ENCODE data around the gene DEAF1. TPM values are rescaled to one million over a fixed set of nuclear protein-coding genes. Genes with fewer than 3 reads are reported as not detected.

The DEAF1 gene
- total RNA-seq, 1 experiment from 2014 or later = 33.9 TPM

DNA sequence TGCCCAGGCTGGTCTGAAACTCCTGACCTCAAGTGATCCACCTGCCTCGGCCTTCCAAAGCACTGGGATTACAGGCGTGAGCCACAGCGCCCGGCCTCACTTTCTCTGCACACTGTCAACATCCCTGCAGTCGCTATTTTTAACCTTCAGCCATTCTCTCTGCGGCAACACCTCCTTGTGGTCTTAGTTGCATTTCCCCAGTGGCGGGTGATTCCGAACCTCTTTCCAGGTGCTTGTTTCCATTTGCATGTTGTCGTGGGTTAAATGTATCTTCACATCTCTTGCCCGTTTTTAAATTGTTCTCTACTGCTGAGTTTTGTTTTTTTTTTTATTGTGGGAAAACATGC is 65.8 kb downstream of the DEAF1 start:
- DNase-seq (ENCODE audit: low read depth, low spot score) = no peak
- no peak for ATAC-seq
- Histone ChIP-seq H3K27me3 (ENCODE audit: insufficient read depth, low read length) (no peaks in the 10 kb centered on the region), H3K9me3 (ENCODE audit: control insufficient read depth in 1 of 2, insufficient read depth in 1 of 2, low read depth in 1 of 2, low read length in 2 of 2) (no peaks in the 10 kb centered on the region), H2AFZ (ENCODE audit: low read depth, low read length, poor library complexity, severe bottlenecking) (no peak overlapping the region), H3K36me3 (ENCODE audit: control insufficient read depth in 1 of 2, insufficient read depth in 2 of 2, low read length in 2 of 2) (no peaks in the 10 kb centered on the region), H4K20me1 (ENCODE audit: insufficient read depth) (no peaks in the 10 kb centered on the region), H3K4me1 (ENCODE audit: control insufficient read depth in 1 of 2, insufficient read depth in 2 of 2, low read length in 2 of 2) (peaks cover 0 to 17% of the 10 kb centered on the region in 2 experiments; a peak in 2 of 4 replicates), H3K9me2 (ENCODE audit: insufficient read depth) (no peaks in the 10 kb centered on the region), H3K79me2 (ENCODE audit: insufficient read depth, low read length) (no peaks in the 10 kb centered on the region), H3K4me3 (replicated peaks in 1 of 2; ENCODE audit: low read depth in 1 of 2, low read length in 2 of 2) (no peak overlapping the region), H3K9ac (ENCODE audit: low read length) (no peak overlapping the region), H3K27ac (ENCODE audit: low read depth, low read length) (no peak overlapping the region), H3K4me2 (ENCODE audit: low read length) (no peak overlapping the region)
- TF ChIP-seq EZH2 (IDR thresholded peaks at IDR 0.05) = no peak
- TF ChIP-seq EGR1 (IDR thresholded peaks at IDR 0.05; ENCODE audit: low read depth) = no peak
- no peak for TF ChIP-seq POLR2A (IDR thresholded peaks at IDR 0.05; ENCODE audit: borderline replicate concordance, extremely low read depth, insufficient read depth, insufficient read length)
- no peak for TF ChIP-seq SP1 (IDR thresholded peaks at IDR 0.05; ENCODE audit: low read depth)
- TF ChIP-seq ZNF274 (IDR thresholded peaks at IDR 0.05; ENCODE audit: low read depth, low read length) = no peak
- CTCF ChIA-PET = no interaction called here
- RAD21 ChIA-PET (ENCODE audit: low non-redundant PET in 1 of 2, low total read pairs in 2 of 2, uncharacterized antibody in 2 of 2, unreplicated experiment in 2 of 2) = no interaction called here
- BruUV-seq (replicated peaks) = no TSS peak
- POLR2A ChIA-PET = interaction anchor here (0.7 kb wide), 1 partner anchor 64 kb away, joined by 3 read pairs; no protein-coding TSS in a partner anchor
- intact Hi-C loops (cut with micrococcal nuclease) = no loop called here

- ATAC-seq = no peak
- DNase-seq (ENCODE audit: low read depth, low spot score) = no peak
- Histone ChIP-seq H3K79me2 (ENCODE audit: insufficient read depth, low read length) (no peaks in the 10 kb centered on the region), H3K4me2 (ENCODE audit: low read length) (peak overlapping the region; percentile 21; the same call in 1 of the 2 replicates), H3K4me3 (replicated peaks in 1 of 2; ENCODE audit: low read depth in 1 of 2, low read length in 2 of 2) (no peak overlapping the region), H3K27me3 (ENCODE audit: insufficient read depth, low read length) (no peaks in the 10 kb centered on the region), H3K36me3 (ENCODE audit: control insufficient read depth in 1 of 2, insufficient read depth in 2 of 2, low read length in 2 of 2) (no peaks in the 10 kb centered on the region), H3K9ac (ENCODE audit: low read length) (no peak overlapping the region), H3K9me2 (ENCODE audit: insufficient read depth) (no peaks in the 10 kb centered on the region), H3K9me3 (ENCODE audit: control insufficient read depth in 1 of 2, insufficient read depth in 1 of 2, low read depth in 1 of 2, low read length in 2 of 2) (no peaks in the 10 kb centered on the region), H3K27ac (ENCODE audit: low read depth, low read length) (no peak overlapping the region), H3K4me1 (ENCODE audit: control insufficient read depth in 1 of 2, insufficient read depth in 2 of 2, low read length in 2 of 2) (peaks cover 0 to 28% of the 10 kb centered on the region in 2 experiments; a peak in 2 of 4 replicates), H2AFZ (ENCODE audit: low read depth, low read length, poor library complexity, severe bottlenecking) (no peak overlapping the region), H4K20me1 (ENCODE audit: insufficient read depth) (no peaks in the 10 kb centered on the region)
- BruUV-seq (replicated peaks) = no TSS peak
- intact Hi-C loops (cut with micrococcal nuclease) = no loop called here
- ChIA-PET RAD21 (ENCODE audit: low non-redundant PET in 1 of 2, low total read pairs in 2 of 2, uncharacterized antibody in 2 of 2, unreplicated experiment in 2 of 2) (no interaction called here), CTCF (no interaction called here), POLR2A (no interaction called here)
- TF ChIP-seq YY1 (IDR thresholded peaks at IDR 0.05; ENCODE audit: extremely low read depth, insufficient replicate concordance, low read depth, low read length) = no peak
- TF ChIP-seq CTCF (IDR thresholded peaks at IDR 0.05 in 2 of 3, conservative IDR thresholded peaks at IDR 0.05 in 1 of 3; ENCODE audit: borderline replicate concordance in 1 of 3, insufficient read depth in 1 of 3, low read depth in 2 of 3, low read length in 2 of 3) = no peak
Observed at GRCh38 chr11:628056-628455, 67.0 kb downstream of the DEAF1 start.

Measured in HCT116 (cell line).